ENCODE results near the gene PABPN1.

The PABPN1 gene

DNA sequence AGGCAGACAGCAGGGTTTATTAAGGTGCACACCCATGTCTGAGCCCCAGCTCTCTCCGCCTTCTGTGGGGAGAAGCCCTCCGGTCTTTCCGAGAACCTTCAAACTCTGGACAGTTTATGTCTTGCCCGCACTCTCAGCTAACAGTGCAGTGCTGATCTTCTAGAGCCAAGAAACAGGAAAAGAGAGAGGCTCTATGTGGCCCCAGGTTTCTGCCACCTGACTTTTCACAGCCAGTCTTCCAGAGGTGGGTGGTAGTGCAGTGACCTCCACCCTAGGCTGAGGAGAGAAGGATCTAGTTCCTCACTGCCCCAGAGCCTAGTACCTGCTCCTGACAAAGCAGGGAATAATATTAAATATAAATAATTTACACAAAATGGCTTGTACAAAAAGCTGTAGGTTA is 35.4 kb downstream of the PABPN1 start:
- Histone ChIP-seq H3K36me3 (replicated peaks; ENCODE audit: insufficient read depth, low read length) (no peaks in the 10 kb centered on the region), H3K4me1 (ENCODE audit: low read length) (no peaks in the 10 kb centered on the region)
- TF ChIP-seq EZH2phosphoT487 (IDR thresholded peaks at IDR 0.05; ENCODE audit: low read length) = no peak
- TF ChIP-seq EZH2 (optimal IDR thresholded peaks at IDR 0.05; ENCODE audit: low read depth, low read length) = no peak
- TF ChIP-seq, protein P1, sequence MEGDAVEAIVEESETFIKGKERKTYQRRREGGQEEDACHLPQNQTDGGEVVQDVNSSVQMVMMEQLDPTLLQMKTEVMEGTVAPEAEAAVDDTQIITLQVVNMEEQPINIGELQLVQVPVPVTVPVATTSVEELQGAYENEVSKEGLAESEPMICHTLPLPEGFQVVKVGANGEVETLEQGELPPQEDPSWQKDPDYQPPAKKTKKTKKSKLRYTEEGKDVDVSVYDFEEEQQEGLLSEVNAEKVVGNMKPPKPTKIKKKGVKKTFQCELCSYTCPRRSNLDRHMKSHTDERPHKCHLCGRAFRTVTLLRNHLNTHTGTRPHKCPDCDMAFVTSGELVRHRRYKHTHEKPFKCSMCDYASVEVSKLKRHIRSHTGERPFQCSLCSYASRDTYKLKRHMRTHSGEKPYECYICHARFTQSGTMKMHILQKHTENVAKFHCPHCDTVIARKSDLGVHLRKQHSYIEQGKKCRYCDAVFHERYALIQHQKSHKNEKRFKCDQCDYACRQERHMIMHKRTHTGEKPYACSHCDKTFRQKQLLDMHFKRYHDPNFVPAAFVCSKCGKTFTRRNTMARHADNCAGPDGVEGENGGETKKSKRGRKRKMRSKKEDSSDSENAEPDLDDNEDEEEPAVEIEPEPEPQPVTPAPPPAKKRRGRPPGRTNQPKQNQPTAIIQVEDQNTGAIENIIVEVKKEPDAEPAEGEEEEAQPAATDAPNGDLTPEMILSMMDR (IDR thresholded peaks at IDR 0.05; ENCODE audit: low read length) = no peak

DNA sequence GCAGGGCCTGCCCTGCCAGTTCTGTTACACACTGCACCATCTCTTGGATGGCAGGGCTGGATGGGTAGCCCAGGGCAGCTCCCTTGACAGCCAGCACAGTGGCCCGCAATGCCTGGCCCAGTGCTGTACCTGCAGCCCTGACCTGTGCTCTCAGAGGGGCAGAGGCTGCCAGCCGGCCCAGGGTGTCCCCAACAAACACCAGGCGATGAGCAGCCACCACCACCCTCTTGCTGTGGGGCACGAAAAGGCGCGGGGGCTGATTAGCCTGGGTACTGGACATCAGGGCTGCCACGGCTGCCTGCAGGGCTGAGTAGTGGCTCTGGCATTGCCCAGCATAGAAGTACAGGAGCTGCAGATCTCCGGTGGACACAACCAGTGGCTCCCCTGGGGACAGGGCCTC is 36.0 kb downstream of the PABPN1 start:
- H3K9ac ChIP-seq (ENCODE audit: low read length) = no peak overlapping the region
- DNase-seq = no peak
- H2AFZ ChIP-seq (ENCODE audit: low read length) = no peak overlapping the region
- H3K4me2 ChIP-seq (ENCODE audit: low read depth, low read length) = no peak overlapping the region
- no peak overlapping the region for H3K27ac ChIP-seq (ENCODE audit: low read length)
- no peaks in the 10 kb centered on the region for H3K4me1 ChIP-seq (ENCODE audit: low read length)
- no peaks in the 10 kb centered on the region for H3K9me3 ChIP-seq (replicated peaks; ENCODE audit: insufficient read depth, low read length)
- TF ChIP-seq, protein P1 (IDR thresholded peaks at IDR 0.05; ENCODE audit: low read length) = no peak
- no peak for TF ChIP-seq EZH2 (optimal IDR thresholded peaks at IDR 0.05; ENCODE audit: low read depth, low read length)
- H4K20me1 ChIP-seq (ENCODE audit: insufficient read depth, low read length) = no peaks in the 10 kb centered on the region
- H3K36me3 ChIP-seq (replicated peaks; ENCODE audit: insufficient read depth, low read length) = no peaks in the 10 kb centered on the region
- no peaks in the 10 kb centered on the region for H3K79me2 ChIP-seq (ENCODE audit: low read length)
- H3K4me3 ChIP-seq (ENCODE audit: low read length) = no peak overlapping the region
- no peaks in the 10 kb centered on the region for H3K9me2 ChIP-seq (replicated peaks; ENCODE audit: insufficient read depth, low read length)
- H3K27me3 ChIP-seq (replicated peaks; ENCODE audit: insufficient read depth, low read length) = no peaks in the 10 kb centered on the region; the same call in 1 of the 2 replicates
- no peaks in the 10 kb centered on the region for H3F3A ChIP-seq (ENCODE audit: insufficient read depth, low read length)

More for the DNA sequence above, 35.4 kb downstream of the PABPN1 start:
- Histone ChIP-seq H3K9ac (ENCODE audit: low read length) (no peak overlapping the region), H3F3A (ENCODE audit: insufficient read depth, low read length) (no peaks in the 10 kb centered on the region), H2AFZ (ENCODE audit: low read length) (no peak overlapping the region), H3K9me2 (replicated peaks; ENCODE audit: insufficient read depth, low read length) (no peaks in the 10 kb centered on the region), H4K20me1 (ENCODE audit: insufficient read depth, low read length) (no peaks in the 10 kb centered on the region), H3K79me2 (ENCODE audit: low read length) (no peaks in the 10 kb centered on the region), H3K27me3 (replicated peaks; ENCODE audit: insufficient read depth, low read length) (peaks cover 4% of the 10 kb centered on the region; the same call in 1 of the 2 replicates), H3K4me3 (ENCODE audit: low read length) (no peak overlapping the region), H3K4me2 (ENCODE audit: low read depth, low read length) (no peak overlapping the region), H3K27ac (ENCODE audit: low read length) (no peak overlapping the region), H3K9me3 (replicated peaks; ENCODE audit: insufficient read depth, low read length) (no peaks in the 10 kb centered on the region)
- no peak for DNase-seq

DNA sequence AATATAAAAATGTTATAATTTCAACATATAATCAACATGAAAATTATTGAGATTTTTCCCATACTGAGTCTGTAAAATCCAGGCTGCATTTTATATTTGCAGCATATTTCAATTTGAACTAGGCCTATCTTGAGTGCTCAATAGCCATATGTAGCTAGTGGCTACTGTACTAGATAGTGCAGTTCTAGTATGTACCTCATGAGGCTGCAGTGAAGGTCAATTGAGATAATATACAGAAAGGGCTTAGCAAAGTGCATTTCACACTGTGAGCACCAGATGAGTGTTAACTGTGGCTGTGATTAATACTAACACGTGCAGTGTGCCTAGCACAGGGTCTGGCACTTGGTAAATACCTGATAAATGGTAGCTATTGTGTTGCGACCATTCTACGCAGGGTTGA is 36.8 kb downstream of the PABPN1 start:
- no peaks in the 10 kb centered on the region for H4K20me1 ChIP-seq (ENCODE audit: insufficient read depth, low read length)
- no peak overlapping the region for H2AFZ ChIP-seq (ENCODE audit: low read length)
- H3K4me1 ChIP-seq (ENCODE audit: low read length) = no peaks in the 10 kb centered on the region
- no peak overlapping the region for H3K4me3 ChIP-seq (ENCODE audit: low read length)
- no peak overlapping the region for H3K4me2 ChIP-seq (ENCODE audit: low read depth, low read length)
- H3F3A ChIP-seq (ENCODE audit: insufficient read depth, low read length) = no peaks in the 10 kb centered on the region
- H3K9ac ChIP-seq (ENCODE audit: low read length) = no peak overlapping the region
- no peaks in the 10 kb centered on the region for H3K9me2 ChIP-seq (replicated peaks; ENCODE audit: insufficient read depth, low read length)
- TF ChIP-seq EZH2phosphoT487 (IDR thresholded peaks at IDR 0.05; ENCODE audit: low read length) (no peak), EZH2 (optimal IDR thresholded peaks at IDR 0.05; ENCODE audit: low read depth, low read length) (no peak)
- TF ChIP-seq, protein P1 (IDR thresholded peaks at IDR 0.05; ENCODE audit: low read length) = no peak
- no peaks in the 10 kb centered on the region for H3K9me3 ChIP-seq (replicated peaks; ENCODE audit: insufficient read depth, low read length)
- no peaks in the 10 kb centered on the region for H3K36me3 ChIP-seq (replicated peaks; ENCODE audit: insufficient read depth, low read length)
- no peak overlapping the region for H3K27ac ChIP-seq (ENCODE audit: low read length)
- no peak for DNase-seq
- H3K27me3 ChIP-seq (replicated peaks; ENCODE audit: insufficient read depth, low read length) = no peaks in the 10 kb centered on the region; the same call in 1 of the 2 replicates
- H3K79me2 ChIP-seq (ENCODE audit: low read length) = no peaks in the 10 kb centered on the region
